ENCODE measurements around the gene MXRA7. TPM values are rescaled to one million over a fixed set of nuclear protein-coding genes. Genes with fewer than 3 reads are reported as not detected.
A peak's percentile ranks its signal among the peaks of the same experiment; 100 is the strongest.

The MXRA7 gene
- total RNA-seq, 2 experiments from 2014 or later = 1.6 to 4.9 TPM

GRCh38 chr17:76752006-76752405, 41.2 kb upstream of the MXRA7 start:
- peak; percentile 84 for DNase-seq (ENCODE audit: low spot score)
- peak overlapping the region; percentile 70 for H3K27ac ChIP-seq (ENCODE audit: low read depth, low read length, poor library complexity, severe bottlenecking)
- H3K4me3 ChIP-seq (ENCODE audit: low read depth, low read length, poor library complexity, severe bottlenecking) = peak overlapping the region; percentile 31
- H4K20me1 ChIP-seq (ENCODE audit: insufficient read depth, low read length) = no peaks in the 10 kb centered on the region
- H3K4me1 ChIP-seq (ENCODE audit: insufficient read depth, low read length, poor library complexity, severe bottlenecking) = peaks cover 28% of the 10 kb centered on the region
- no peaks in the 10 kb centered on the region; the same call in 1 of the 2 replicates for H3K79me2 ChIP-seq (ENCODE audit: insufficient read depth, low read depth, low read length)
- no peaks in the 10 kb centered on the region for H3K9me2 ChIP-seq (ENCODE audit: insufficient read depth, low read length)
- H2AFZ ChIP-seq (ENCODE audit: low read length) = peak overlapping the region; percentile 4; the same call in 1 of the 2 replicates
- H3K9me3 ChIP-seq (ENCODE audit: low read length) = no peaks in the 10 kb centered on the region
- intact Hi-C loops (cut with micrococcal nuclease; ENCODE audit: unreplicated experiment) = no loop called here
- peak overlapping the region; percentile 67 for H3K4me2 ChIP-seq (ENCODE audit: low read length)
- no TSS peak for BruUV-seq (replicated peaks)
- TF ChIP-seq CTCF (conservative IDR thresholded peaks at IDR 0.05; ENCODE audit: low read length) (no peak), EZH2phosphoT487 (IDR thresholded peaks at IDR 0.05; ENCODE audit: borderline replicate concordance, low read depth, low read length) (no peak)
- H3K36me3 ChIP-seq (ENCODE audit: insufficient read depth, low read length) = peaks cover 75% of the 10 kb centered on the region
- POLR2A ChIA-PET = interaction anchor here (0.5 to 1.4 kb wide), 5 partner anchors 9 to 230 kb away, joined by 3 to 5 read pairs (median 3); no protein-coding TSS in a partner anchor
- CTCF ChIA-PET (ENCODE audit: unreplicated experiment) = no interaction called here

GRCh38 chr17:76751416-76751993, 40.7 kb upstream of the MXRA7 start:
- intact Hi-C loops (cut with micrococcal nuclease; ENCODE audit: unreplicated experiment) = no loop called here
- DNase-seq (ENCODE audit: low spot score) = no peak
- H3K27ac ChIP-seq (ENCODE audit: low read depth, low read length, poor library complexity, severe bottlenecking) = peak overlapping the region; percentile 70
- H2AFZ ChIP-seq (ENCODE audit: low read length) = peak overlapping the region; percentile 4; the same call in 1 of the 2 replicates
- no TSS peak for BruUV-seq (replicated peaks)
- POLR2A ChIA-PET = interaction anchor here (0.7 to 1.4 kb wide), 4 partner anchors 9 to 231 kb away, joined by 3 to 4 read pairs (median 3); no protein-coding TSS in a partner anchor
- no peaks in the 10 kb centered on the region for H3K9me3 ChIP-seq (ENCODE audit: low read length)
- peak overlapping the region; percentile 67 for H3K4me2 ChIP-seq (ENCODE audit: low read length)
- TF ChIP-seq CTCF (conservative IDR thresholded peaks at IDR 0.05; ENCODE audit: low read length) (no peak), EZH2phosphoT487 (IDR thresholded peaks at IDR 0.05; ENCODE audit: borderline replicate concordance, low read depth, low read length) (no peak)
- peak overlapping the region; percentile 31 for H3K4me3 ChIP-seq (ENCODE audit: low read depth, low read length, poor library complexity, severe bottlenecking)
- H3K4me1 ChIP-seq (ENCODE audit: insufficient read depth, low read length, poor library complexity, severe bottlenecking) = peaks cover 28% of the 10 kb centered on the region
- no peaks in the 10 kb centered on the region for H4K20me1 ChIP-seq (ENCODE audit: insufficient read depth, low read length)
- H3K79me2 ChIP-seq (ENCODE audit: insufficient read depth, low read depth, low read length) = no peaks in the 10 kb centered on the region; the same call in 1 of the 2 replicates
- H3K36me3 ChIP-seq (ENCODE audit: insufficient read depth, low read length) = peaks cover 75% of the 10 kb centered on the region
- CTCF ChIA-PET (ENCODE audit: unreplicated experiment) = interaction anchor here (0.6 kb wide), 1 partner anchor 13 kb away, joined by 3 read pairs; no protein-coding TSS in a partner anchor
- H3K9me2 ChIP-seq (ENCODE audit: insufficient read depth, low read length) = no peaks in the 10 kb centered on the region

GRCh38 chr17:76748657-76749056, 37.9 kb upstream of the MXRA7 start:
- BruUV-seq (replicated peaks) = no TSS peak
- Histone ChIP-seq H3K9me2 (ENCODE audit: insufficient read depth, low read length) (no peaks in the 10 kb centered on the region), H3K9me3 (ENCODE audit: low read length) (no peaks in the 10 kb centered on the region), H3K4me2 (ENCODE audit: low read length) (no peak overlapping the region), H3K4me3 (ENCODE audit: low read depth, low read length, poor library complexity, severe bottlenecking) (no peak overlapping the region), H3K4me1 (ENCODE audit: insufficient read depth, low read length, poor library complexity, severe bottlenecking) (peaks cover 26% of the 10 kb centered on the region), H3K36me3 (ENCODE audit: insufficient read depth, low read length) (peaks cover 81% of the 10 kb centered on the region), H2AFZ (ENCODE audit: low read length) (no peak overlapping the region), H3K79me2 (ENCODE audit: insufficient read depth, low read depth, low read length) (no peaks in the 10 kb centered on the region; the same call in 1 of the 2 replicates), H3K27ac (ENCODE audit: low read depth, low read length, poor library complexity, severe bottlenecking) (no peak overlapping the region), H4K20me1 (ENCODE audit: insufficient read depth, low read length) (no peaks in the 10 kb centered on the region)
- intact Hi-C loops (cut with micrococcal nuclease; ENCODE audit: unreplicated experiment) = no loop called here
- TF ChIP-seq EZH2phosphoT487 (IDR thresholded peaks at IDR 0.05; ENCODE audit: borderline replicate concordance, low read depth, low read length) (no peak), CTCF (conservative IDR thresholded peaks at IDR 0.05; ENCODE audit: low read length) (no peak)
- ChIA-PET CTCF (ENCODE audit: unreplicated experiment) (no interaction called here), POLR2A (interaction anchor here (0.6 to 0.9 kb wide), 3 partner anchors 10 to 433 kb away, joined by 3 to 4 read pairs (median 4); no protein-coding TSS in a partner anchor)
- no peak for DNase-seq (ENCODE audit: low spot score)

Data from OCI-LY7 (cell line).